HG03439 (cell line): ENCODE data around the gene FAM163B.
"Not testable (repeated sequence)": the region's sequence is repeated elsewhere in the genome, so short reads cannot be mapped to it uniquely, and the experiment has no call there.

Experiments
- ATAC-seq: cut with Tn5 transposase; IDR thresholded peaks from one replicate; pipeline ENCODE4 v1.9.1; 2021; ENCODE audit warnings: mild to moderate bottlenecking, moderate library complexity; ENCODE audit not compliant: unreplicated experiment

The FAM163B gene

DNA sequence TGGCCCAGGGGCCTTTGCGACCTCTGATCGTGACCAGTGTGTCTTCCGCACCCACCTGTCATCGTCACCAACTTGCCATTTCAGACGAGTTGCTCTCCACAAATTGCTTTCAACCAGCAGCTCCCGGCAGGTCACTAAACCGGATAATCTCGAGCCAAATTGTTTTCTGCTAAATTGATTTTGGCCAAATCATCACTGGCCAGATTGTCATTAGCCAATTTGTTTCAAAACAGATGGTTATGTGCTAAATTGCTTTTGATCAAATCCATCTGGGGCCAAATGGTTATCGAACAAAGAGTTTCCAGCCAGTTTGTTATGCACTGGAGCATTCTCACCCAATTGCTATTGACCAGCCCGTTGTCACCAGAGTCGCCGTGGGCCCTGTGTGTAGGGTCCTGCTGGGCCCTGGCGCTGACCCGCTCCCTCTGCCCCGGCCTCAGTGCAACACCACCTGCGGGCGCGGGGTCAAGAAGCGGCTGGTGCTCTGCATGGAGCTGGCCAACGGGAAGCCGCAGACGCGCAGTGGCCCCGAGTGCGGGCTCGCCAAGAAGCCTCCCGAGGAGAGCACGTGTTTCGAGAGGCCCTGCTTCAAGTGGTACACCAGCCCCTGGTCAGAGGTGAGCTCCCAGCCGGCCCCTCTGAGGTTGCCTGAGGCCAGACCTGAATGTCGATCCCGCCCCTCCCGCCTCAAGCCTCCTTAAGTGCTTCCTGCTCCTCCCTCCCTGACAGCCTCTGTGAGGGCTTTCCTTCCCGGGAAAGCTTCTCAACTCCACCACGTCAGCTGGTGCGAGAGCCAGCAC is 39.1 kb downstream of the FAM163B start:
- ATAC-seq: no peak

- no peak for ATAC-seq
Measured at GRCh38 chr9:133569121-133569785, 39.9 kb downstream of the FAM163B start.

- no peak for ATAC-seq
Measured at GRCh38 chr9:133568186-133568585, 41.0 kb downstream of the FAM163B start.

GRCh38 chr9:133566817-133567216 is 42.4 kb downstream of the FAM163B start:
- no peak for ATAC-seq

GRCh38 chr9:133566382-133566781 is 42.8 kb downstream of the FAM163B start:
- no peak for ATAC-seq

GRCh38 chr9:133564451-133565116 is 44.6 kb downstream of the FAM163B start:
- ATAC-seq: no peak

DNA sequence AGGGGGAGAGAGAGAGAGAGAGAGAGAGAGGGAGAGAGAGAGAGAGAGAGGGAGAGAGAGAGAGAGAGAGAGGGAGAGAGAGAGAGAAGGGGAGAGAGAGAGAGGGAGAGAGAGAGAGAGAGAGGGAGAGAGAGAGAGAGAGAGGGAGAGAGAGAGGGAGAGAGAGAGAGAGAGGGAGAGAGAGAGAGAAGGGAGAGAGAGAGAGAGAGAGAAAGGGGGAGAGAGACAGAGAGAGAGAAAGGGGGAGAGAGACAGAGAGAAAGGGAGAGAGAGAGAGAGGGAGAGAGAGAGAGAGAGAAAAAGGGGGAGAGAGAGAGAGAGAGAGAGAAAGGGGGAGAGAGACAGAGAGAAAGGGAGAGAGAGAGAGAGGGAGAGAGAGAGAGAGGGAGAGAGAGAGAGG is 45.4 kb downstream of the FAM163B start:
- ATAC-seq: not testable (repeated sequence)

GRCh38 chr9:133563291-133563796 is 45.8 kb downstream of the FAM163B start:
- ATAC-seq: no peak

GRCh38 chr9:133562611-133563290 is 46.4 kb downstream of the FAM163B start:
- no peak for ATAC-seq

- no peak for ATAC-seq
Measured at GRCh38 chr9:133561976-133562554, 47.1 kb downstream of the FAM163B start.

- ATAC-seq: no peak
Measured at GRCh38 chr9:133560944-133561343, 48.2 kb downstream of the FAM163B start.

DNA sequence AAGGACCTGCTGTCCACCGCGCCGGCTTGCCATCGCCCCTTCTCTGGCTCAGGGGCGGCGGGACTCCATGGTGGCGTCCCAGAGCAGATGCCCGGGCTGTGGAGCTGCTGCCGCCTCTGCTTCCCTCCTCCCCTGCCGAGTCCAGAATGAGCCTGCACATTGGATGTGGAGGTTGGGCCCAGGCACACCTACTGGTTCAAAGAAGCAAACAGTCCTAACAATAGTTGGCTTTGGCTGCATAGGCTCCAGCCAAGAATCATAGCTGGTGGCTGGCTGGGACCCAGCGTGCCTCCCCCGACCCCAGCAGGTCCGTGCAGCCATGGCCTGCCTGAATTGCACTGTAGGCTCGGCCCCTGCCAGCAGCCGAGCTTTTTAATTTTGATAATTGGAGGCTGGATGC is 48.9 kb downstream of the FAM163B start:
- no peak for ATAC-seq

GRCh38 chr9:133558191-133559126 is 50.7 kb downstream of the FAM163B start:
- no peak for ATAC-seq

DNA sequence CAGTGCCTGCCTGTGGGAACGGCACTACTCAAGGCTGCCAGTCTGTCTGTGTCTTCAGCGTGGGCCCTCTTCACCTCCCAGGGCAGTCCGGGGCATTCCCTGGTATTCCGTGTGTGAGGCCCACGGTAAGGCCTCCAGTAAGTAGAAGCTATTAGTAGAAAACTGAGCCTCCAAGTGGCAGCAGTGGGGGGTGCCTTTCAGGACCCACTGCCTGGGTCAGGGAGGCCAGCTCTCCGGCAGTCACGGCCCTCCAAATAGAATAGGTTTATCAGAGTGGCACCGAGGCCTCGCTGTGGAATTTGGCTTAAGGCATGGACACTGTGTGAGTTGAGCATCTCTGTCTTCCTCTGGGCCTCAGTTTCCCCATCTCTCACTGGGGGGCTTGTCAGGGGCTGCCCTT is 51.6 kb downstream of the FAM163B start:
- no peak for ATAC-seq

DNA sequence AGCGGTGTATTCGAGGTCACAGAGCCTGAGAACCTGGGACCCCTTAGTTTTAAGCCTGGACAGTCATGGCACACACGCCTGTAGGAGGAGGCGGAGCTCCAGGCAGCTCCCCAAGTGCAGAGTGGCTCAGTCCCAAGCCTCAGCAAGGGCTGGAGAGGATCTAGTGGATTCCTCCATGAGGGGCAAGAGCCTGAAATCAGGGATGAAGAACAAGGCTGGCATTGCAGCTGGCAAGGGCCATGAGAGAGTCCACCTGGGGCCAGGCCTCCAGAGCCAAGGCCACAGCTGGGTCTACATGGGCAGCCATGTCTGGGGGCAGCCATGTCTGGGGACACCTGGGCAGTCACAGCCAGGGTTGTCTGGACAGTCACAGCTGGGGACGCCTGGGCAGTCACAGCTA is 52.8 kb downstream of the FAM163B start:
- ATAC-seq: no peak

DNA sequence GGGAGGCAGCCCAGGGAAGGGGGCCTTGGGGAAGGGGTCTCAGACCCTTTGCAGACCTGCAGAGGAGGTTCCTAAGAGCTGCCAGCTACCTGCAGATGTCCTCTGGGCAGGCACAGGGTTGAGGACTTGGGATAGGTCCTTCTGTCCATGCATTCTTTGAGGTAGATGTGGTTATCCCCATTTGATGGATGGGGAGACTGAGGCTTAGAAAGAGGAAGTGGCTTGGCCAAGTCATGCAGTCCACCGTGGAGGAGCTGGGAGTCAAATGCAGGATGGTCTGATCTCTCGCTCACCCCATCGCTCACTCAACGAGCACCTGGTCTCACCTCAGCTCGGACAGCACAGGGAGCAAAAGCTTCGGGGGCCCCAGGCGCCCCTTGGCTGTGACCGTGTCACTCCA is 54.5 kb downstream of the FAM163B start:
- no peak for ATAC-seq

DNA sequence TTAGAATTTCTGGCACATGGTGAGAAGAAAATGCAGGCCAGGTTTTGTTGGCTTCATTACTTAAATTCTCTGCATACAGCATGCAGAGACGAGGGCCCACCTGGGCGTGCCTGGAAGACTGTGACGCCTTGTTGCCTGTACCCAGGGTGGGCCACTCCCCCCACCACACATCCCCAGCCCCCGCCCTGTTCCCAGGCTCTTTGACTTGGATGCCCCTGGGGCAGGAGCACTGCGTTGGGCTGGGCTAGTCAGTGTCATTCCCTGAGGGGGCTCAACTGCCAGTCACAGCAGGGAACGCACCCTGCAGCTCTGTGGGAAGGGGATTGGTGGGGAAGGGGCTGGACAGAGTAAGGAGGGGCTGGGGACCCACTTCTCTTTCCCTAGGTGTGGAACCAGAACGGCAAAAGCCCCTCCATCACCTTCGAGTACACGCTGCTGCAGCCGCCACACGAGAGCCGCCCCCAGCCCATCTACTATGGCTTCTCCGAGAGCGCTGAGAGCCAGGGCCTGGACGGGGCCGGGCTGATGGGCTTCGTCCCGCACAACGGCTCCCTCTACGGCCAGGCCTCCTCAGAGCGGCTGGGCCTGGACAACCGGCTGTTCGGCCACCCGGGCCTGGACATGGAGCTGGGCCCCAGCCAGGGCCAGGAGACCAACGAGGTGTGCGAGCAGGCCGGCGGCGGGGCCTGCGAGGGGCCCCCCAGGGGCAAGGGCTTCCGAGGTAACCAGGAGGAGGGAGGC is 55.0 kb downstream of the FAM163B start:
- ATAC-seq: no peak

GRCh38 chr9:133553123-133553522 is 56.1 kb downstream of the FAM163B start:
- no peak for ATAC-seq

DNA sequence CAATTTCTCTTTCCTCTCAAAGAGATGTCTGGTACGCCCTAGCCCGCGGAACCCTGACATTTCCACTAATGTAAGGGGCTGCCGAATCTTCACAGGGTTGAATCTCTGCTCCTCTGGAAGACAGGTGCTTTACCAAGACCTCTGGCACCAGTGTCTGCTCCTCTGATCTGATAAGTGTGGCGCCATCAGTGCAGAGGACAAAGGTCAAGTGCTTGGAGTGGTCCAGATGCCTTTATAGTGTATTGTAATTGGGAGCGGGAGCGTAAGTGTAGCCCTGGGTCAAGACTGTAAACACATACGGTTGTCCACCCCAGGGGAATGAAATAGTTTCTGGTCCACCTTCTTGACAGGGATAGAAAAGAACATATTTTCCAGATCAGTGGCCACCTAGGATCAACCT is 57.0 kb downstream of the FAM163B start:
- no peak for ATAC-seq
